GM21367 (cell line): ENCODE data around the gene CEP85.
A peak's percentile ranks its signal among the peaks of the same experiment; 100 is the strongest.
"Not testable (repeated sequence)": the region's sequence is repeated elsewhere in the genome, so short reads cannot be mapped to it uniquely, and the experiment has no call there.

Experiments used
- ATAC-seq: cut with Tn5 transposase; IDR thresholded peaks from one replicate; pipeline ENCODE4 v1.9.1; 2021; ENCODE audit not compliant: unreplicated experiment

The CEP85 gene

GRCh38 chr1:26289158-26290059 is 55.4 kb downstream of the CEP85 start:
- no peak for ATAC-seq

- no peak for ATAC-seq
Measured at GRCh38 chr1:26290122-26290881, 56.3 kb downstream of the CEP85 start.

GRCh38 chr1:26290882-26291261 is 56.9 kb downstream of the CEP85 start:
- ATAC-seq = no peak

- no peak for ATAC-seq
Measured at GRCh38 chr1:26291433-26291832, 57.4 kb downstream of the CEP85 start.

- no peak for ATAC-seq
Measured at GRCh38 chr1:26291939-26292338, 57.9 kb downstream of the CEP85 start.

- not testable (repeated sequence) for ATAC-seq
Measured at GRCh38 chr1:26292735-26293134, 58.7 kb downstream of the CEP85 start.

- no peak for ATAC-seq
Measured at GRCh38 chr1:26293911-26294463, 60.0 kb downstream of the CEP85 start.

- no peak for ATAC-seq
Measured at GRCh38 chr1:26295194-26296138, 61.5 kb downstream of the CEP85 start.

- ATAC-seq = no peak
Measured at GRCh38 chr1:26296340-26297056, 62.5 kb downstream of the CEP85 start.

GRCh38 chr1:26297057-26297790 is 63.2 kb downstream of the CEP85 start:
- ATAC-seq = no peak

- ATAC-seq = no peak
Measured at GRCh38 chr1:26297791-26298124, 63.8 kb downstream of the CEP85 start.

- no peak for ATAC-seq
Measured at GRCh38 chr1:26300578-26301275, 66.7 kb downstream of the CEP85 start.

GRCh38 chr1:26302733-26303405 is 68.9 kb downstream of the CEP85 start:
- no peak for ATAC-seq

- no peak for ATAC-seq
Measured at GRCh38 chr1:26305667-26306289, 71.8 kb downstream of the CEP85 start.

- ATAC-seq = peak; percentile 93
Measured at GRCh38 chr1:26306290-26307229, 72.6 kb downstream of the CEP85 start, which contains the start of gene UBXN11. UBXN11 (minus strand) TSS chr1:26306636; CDS start chr1:26302883, 3,753 bp downstream.

GRCh38 chr1:26307363-26307781 is 73.4 kb downstream of the CEP85 start:
- ATAC-seq = no peak
